ENCODE data around the gene CASZ1. TPM values are rescaled to one million over a fixed set of nuclear protein-coding genes. Genes with fewer than 3 reads are reported as not detected.

CASZ1 gene
- total RNA-seq, 2 donors from 2014 or later = 45.0 to 56.0 TPM

- Histone ChIP-seq H3K9me3 (no peaks in the 10 kb centered on the region), H3K27me3 (no peaks in the 10 kb centered on the region), H3K9ac (ENCODE audit: low read depth in 2 of 2, low read length in 2 of 2) (no peak overlapping the region), H3K27ac (no peak overlapping the region), H3K36me3 (no peaks in the 10 kb centered on the region), H3K4me3 (no peak overlapping the region), H3K4me1 (no peaks in the 10 kb centered on the region)
- DNase-seq = no peak
- intact Hi-C loops (cut with DNase I) = no loop called here
- TF ChIP-seq CTCF (IDR thresholded peaks at IDR 0.05) = no peak
These were observed 131.2 kb downstream of the CASZ1 start for GRCh38 chr1:10665226-10665625.

DNA sequence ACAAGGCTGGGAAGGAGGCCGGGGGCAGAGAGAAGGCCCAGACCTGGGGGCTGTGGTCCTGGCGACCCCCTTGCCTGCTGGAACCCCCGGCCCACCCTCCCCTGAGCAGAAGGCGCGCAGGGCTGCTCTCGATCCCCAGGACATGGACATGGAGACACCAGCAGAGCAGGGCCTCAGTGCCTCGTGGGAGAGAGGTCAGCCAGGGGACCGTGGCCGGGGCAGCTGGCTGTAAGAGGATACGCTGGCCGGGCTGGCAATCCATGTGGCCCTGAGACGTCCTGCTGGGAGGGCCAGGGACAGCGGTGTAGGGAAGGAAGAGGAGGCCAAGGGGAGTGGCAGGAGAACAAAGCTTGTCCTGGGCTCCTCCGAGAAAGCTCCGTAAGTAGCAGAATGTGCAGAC, 132.2 kb downstream of the CASZ1 start:
- H3K4me3 ChIP-seq = no peak overlapping the region
- no peak for DNase-seq
- TF ChIP-seq CTCF (IDR thresholded peaks at IDR 0.05) = no peak
- H3K4me1 ChIP-seq = no peaks in the 10 kb centered on the region
- no peak overlapping the region for H3K9ac ChIP-seq (ENCODE audit: low read depth in 2 of 2, low read length in 2 of 2)
- H3K27me3 ChIP-seq = no peaks in the 10 kb centered on the region
- intact Hi-C loops (cut with DNase I) = no loop called here
- no peak overlapping the region for H3K27ac ChIP-seq
- no peaks in the 10 kb centered on the region for H3K9me3 ChIP-seq
- H3K36me3 ChIP-seq = no peaks in the 10 kb centered on the region

- TF ChIP-seq CTCF (IDR thresholded peaks at IDR 0.05) = no peak
- H3K9ac ChIP-seq (ENCODE audit: low read depth in 2 of 2, low read length in 2 of 2) = no peak overlapping the region
- no peak overlapping the region for H3K27ac ChIP-seq
- H3K4me1 ChIP-seq = no peaks in the 10 kb centered on the region
- H3K9me3 ChIP-seq = no peaks in the 10 kb centered on the region
- DNase-seq = no peak
- no peaks in the 10 kb centered on the region for H3K36me3 ChIP-seq
- no peak overlapping the region for H3K4me3 ChIP-seq
- H3K27me3 ChIP-seq = no peaks in the 10 kb centered on the region
- intact Hi-C loops (cut with DNase I) = no loop called here
These were observed 132.8 kb downstream of the CASZ1 start for GRCh38 chr1:10663678-10664035.

DNA sequence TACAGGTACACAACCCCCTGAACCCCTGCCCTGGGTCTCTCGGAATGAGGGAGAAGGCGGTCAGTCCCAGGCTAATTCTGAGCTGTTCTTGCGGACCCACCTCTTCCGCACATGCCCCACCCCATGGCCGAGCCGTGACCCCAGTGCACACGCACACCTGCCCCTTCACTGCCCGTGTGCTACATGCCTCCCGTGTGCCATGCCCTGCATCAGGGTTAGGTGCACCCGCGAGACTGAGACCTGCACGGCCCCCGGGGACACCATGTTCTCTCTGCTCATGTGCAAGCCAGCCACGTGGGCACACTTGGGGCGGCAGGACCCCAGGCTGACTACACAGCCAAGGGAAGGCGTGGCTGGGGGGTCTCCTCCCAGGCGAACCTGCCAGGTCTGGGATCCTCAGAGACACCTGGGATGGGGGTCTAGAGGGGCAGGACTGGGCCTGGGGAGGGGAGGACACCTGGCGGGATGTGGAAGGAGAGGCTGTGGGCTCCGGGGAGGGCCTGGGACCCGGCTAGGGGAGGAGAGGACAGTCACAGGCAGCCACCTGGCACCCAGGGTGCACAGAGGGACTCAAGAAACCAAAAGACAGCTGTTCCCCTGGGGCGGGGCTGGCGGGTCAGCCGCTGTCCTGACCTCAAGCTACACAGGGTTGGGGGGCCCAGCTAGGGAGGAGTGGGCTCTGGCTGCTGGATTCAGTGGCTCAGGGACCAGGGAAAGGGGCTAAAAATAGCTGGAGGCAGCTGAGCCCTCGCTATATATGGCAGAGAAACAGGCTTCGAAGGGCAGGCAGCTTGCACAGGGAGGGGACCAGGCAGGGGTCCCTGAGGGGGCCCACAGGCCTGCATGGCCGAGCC, 133.4 kb downstream of the CASZ1 start:
- no peaks in the 10 kb centered on the region for H3K4me1 ChIP-seq
- no peak for DNase-seq
- H3K9ac ChIP-seq (ENCODE audit: low read depth in 2 of 2, low read length in 2 of 2) = no peak overlapping the region
- TF ChIP-seq CTCF (IDR thresholded peaks at IDR 0.05) = no peak
- no peaks in the 10 kb centered on the region for H3K36me3 ChIP-seq
- H3K27me3 ChIP-seq = no peaks in the 10 kb centered on the region
- intact Hi-C loops (cut with DNase I) = no loop called here
- H3K9me3 ChIP-seq = no peaks in the 10 kb centered on the region
- no peak overlapping the region for H3K4me3 ChIP-seq
- H3K27ac ChIP-seq = no peak overlapping the region

DNA sequence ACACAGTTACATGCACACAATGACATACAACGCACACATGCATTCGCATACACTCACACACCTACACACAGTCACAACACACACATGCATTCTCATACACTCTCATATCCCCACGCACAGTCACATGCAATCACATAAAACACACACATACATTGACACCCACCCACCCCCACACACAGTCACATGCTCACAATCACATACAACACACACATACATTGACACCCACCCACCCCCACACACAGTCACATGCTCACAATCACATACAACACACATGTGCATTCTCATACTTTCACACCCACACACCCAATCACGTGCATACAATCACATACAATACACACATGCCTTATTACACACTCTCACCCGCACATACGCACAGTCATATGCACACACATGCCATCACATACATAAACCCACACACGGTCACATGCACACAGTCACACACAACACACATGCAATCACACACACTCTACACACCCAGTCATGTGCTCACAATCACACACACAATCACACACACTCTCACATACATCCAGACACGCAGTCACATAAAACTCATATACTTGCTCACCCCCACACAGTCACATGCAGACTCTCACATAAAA, 134.3 kb downstream of the CASZ1 start:
- intact Hi-C loops (cut with DNase I) = no loop called here
- Histone ChIP-seq H3K9ac (ENCODE audit: low read depth in 2 of 2, low read length in 2 of 2) (no peak overlapping the region), H3K4me1 (no peaks in the 10 kb centered on the region)

More for the DNA sequence above, 134.3 kb downstream of the CASZ1 start:
- Histone ChIP-seq H3K4me3 (no peak overlapping the region), H3K27ac (no peak overlapping the region), H3K36me3 (no peaks in the 10 kb centered on the region), H3K9me3 (no peaks in the 10 kb centered on the region), H3K27me3 (no peaks in the 10 kb centered on the region)
- no peak for DNase-seq
- no peak for TF ChIP-seq CTCF (IDR thresholded peaks at IDR 0.05)

All from colonic mucosa (tissue), 4 donors.